GM03348 (cell line): ENCODE data around the gene TEDC1.

Experiments used
- DNase-seq: peaks from one replicate; pipeline ENCODE4 v3.0.0; 2012; ENCODE audit warnings: low spot score

TEDC1 gene

DNA sequence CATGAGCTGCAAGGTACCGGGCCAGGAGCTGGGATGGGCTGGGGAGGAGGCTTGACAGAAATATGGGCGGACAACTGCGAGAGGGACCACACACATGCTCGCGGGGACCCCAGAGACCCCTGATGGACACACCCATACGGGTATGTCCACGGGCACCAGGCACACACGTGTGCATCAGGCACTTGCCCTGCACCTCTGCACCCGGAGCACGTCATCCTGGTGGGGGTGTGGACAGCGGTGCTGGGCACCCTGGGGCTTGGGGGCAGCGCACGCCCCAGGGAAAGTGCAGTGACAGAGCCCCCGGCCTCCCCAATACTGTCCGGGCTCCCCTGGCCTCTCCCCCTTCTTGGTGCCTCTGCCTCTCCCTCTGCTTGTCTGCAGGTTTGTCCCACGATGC is 6.1 kb upstream of the TEDC1 start:
- no peak for DNase-seq

DNA sequence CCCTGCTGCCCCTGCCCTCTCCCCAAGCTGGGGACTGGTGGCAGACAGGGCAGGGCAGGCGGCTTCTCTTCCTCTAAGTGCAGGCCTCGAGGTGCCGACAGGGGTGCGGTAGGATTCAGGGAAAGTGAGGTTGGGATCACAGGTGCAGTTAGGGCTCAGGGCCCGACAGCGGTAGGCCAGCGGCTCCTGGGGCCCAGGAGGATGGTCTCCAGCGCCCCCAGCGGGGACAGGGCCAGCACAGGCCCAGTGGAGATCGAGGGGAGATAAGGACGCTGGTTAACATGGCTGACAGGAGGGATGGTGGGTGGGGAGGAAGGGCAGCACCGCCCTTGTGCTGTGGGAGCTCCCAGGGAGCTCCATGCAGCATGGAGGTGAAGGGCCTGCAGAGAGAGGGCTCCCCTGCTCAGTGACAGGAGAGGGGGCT is 5.3 kb upstream of the TEDC1 start:
- no peak for DNase-seq

GRCh38 chr14:105486163-105486973 is 4.7 kb upstream of the TEDC1 start, which contains the start of gene CRIP1:
CRIP1 (plus strand) TSS chr14:105486886; CDS start chr14:105487260, 374 bp downstream.
- no peak for DNase-seq

DNA sequence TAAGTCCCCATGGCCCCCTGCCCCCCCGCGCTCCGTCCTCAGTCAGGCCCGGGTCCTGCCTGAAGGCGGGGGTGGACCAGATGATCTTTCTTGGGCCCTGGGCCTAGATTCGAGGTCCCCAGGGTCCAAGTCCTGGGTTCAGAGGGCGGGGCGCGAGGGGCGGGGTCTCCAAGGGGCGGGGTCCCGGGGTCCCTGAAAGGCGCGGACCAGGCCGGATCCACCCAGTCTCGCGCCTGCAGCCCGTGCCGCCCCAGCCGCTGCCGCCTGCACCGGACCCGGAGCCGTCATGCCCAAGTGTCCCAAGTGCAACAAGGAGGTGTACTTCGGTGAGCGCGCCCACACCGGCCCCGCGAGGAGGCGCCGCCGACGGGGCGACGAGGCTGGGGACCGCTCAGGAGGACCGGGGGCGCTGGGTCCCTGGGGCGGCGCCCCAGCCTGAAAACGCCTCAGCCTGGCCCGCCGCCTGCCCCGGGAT is 4.0 kb upstream of the TEDC1 start:
- DNase-seq: peak; percentile 37

GRCh38 chr14:105487449-105487985 is 3.5 kb upstream of the TEDC1 start:
- peak; percentile 36 for DNase-seq

DNA sequence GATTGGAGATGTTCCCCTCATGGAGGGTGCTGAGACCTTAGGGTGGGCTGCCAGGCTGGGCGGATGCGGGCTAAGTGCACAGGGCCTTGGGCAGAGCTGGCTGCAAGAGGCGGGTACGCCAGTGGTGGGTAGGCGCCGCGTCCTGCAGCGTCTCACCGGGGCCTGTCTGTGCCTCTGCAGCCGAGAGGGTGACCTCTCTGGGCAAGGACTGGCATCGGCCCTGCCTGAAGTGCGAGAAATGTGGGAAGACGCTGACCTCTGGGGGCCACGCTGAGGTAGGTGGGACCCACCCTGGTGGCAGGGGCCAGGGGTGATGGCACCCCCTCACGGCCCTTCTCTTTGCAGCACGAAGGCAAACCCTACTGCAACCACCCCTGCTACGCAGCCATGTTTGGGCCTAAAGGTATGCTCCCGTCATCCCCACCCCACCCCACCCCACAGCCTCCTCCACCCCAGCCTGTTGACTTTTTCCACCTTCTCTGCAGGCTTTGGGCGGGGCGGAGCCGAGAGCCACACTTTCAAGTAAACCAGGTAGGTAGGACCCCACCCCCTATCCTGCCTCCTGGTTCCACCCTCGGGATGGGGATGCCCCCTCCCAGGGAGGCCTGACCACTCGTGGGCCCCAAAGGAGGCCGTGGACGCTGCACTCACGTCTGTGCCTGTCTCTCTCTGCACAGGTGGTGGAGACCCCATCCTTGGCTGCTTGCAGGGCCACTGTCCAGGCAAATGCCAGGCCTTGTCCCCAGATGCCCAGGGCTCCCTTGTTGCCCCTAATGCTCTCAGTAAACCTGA is 2.9 kb upstream of the TEDC1 start:
- no peak for DNase-seq

- DNase-seq: no peak
Measured at GRCh38 chr14:105488781-105489541, 2.1 kb upstream of the TEDC1 start.

DNA sequence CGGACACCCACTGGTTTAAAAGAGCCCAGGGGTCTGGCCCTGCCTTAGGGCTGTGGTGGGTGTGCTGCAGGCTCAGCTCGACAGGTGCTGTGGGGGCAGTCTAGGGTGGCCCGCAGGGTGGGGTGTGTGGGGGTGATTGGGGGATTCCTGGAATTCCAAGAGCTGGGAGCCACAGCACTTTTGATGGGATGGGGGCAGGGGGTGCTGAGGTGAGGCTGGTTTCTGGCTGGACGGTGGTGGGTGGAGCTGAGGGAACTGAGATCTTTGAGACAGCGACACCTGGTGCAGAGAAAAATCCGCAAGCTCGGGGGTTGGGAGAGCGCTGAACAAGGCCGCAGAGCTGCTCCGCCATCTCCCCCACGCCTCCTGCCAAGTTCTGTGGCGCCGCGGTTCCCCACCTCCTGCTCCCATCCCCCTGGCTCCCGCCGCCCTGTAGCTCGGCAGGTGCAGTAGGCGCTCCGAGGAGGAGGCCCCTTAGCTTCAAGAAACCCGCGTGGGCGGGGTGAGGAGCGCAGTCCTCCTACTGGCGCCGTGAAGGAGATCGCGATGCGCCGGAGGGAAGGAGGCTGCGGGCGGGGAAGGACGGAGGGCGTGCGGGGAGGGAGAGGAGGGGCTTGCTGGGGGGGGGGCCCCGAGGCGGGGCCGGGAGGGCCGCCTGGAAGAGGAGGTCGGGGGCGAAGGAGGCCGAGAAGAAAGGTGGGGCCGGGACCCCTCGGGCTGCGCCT is 1.3 kb upstream of the TEDC1 start:
- DNase-seq: peak; percentile 71

GRCh38 chr14:105490267-105490571 is 827 bp upstream of the TEDC1 start:
- no peak for DNase-seq

GRCh38 chr14:105491366-105491973 is 424 bp downstream of the TEDC1 start:
- DNase-seq: peak; percentile 86

DNA sequence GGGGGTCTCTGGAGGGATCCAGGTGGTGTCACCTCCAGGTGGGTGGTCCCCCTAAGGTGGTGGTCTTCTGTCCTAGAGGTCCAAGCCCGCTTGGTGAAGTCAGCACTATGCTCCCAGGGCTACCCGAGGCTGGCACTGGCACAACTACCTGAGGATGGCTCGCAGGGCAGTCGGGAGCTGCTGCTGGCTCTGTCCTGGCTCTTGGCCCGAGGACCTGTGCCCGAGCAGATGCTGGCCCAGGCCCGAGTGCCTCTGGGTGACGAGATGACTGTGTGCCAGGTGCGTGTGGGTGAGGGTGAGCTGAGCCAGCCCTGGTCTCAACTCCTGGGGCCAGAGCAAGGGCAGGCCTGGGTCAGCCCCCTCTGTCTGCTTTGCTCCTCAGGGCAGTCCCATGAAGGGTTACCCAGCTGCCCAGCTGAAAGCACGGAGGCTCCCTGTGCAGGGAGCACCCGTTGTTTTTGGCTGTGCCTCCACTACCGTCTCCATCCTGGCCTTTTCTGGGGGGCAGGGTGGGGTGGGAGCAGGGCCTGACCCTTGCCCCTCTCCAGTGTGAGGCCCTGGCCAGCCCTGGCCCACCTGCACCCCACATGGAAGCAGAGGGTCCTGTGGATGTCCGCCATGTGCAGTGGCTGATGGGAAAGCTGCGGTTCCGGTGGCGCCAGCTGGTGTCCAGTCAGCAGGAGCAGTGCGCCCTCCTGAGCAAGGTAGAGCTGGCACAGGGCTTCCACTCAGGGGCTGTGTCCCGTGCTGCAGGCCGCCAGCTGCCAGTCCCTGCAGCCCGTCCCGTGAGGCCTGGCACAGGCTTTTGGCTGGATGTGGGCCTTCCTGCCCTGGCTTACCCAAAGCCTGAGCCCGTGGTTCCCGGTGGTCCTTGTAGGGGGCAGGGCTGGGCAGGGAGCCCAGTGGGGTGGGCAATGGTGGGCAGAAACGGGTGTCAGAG is 1.3 kb downstream of the TEDC1 start:
- DNase-seq: no peak

DNA sequence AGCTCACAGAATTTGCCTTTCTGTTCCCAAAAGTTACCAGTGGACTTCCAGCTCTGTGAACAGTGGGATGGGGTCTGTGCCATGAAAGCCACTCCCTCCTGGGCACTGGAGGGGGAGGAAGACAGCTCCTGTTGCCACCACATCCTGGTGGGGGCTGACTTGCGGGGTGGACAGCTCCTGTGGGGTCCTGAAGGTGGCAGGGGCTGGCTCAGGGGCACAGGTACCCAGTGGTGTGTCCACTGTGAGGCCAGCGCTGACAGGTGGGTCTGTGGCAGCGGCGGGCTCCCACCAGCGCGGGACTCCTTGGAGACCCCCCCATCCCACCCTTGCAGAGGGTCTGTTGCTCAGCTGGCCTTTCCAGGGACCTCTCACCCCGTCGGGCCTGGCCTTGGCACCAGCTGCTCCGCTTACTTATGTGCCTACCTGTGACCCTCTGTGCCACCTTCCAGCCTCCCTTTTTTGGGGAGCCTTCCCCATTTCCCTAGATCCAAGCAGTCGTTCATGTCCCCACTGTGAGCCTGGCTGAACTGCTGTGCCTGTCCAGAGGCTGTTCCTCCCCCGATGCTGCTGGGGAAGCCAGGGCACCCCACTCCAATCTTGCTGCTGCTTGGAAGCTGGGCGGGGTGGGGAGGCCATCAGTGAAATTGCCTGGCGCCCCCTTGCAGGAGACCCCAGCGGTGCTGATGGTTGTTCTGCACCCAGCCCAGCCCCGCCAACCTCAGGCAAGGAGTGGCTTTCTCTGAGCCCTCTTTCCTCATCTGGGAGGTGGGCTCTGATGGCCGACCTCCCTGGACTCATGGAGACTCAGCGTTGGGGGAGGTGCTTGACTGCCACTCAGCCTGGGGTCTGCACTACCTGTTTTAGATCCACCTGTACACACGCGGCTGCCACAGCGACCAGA is 2.2 kb downstream of the TEDC1 start:
- no peak for DNase-seq

GRCh38 chr14:105493921-105494605 is 3.0 kb downstream of the TEDC1 start:
- DNase-seq: no peak

- no peak for DNase-seq
Measured at GRCh38 chr14:105494606-105494929, 3.5 kb downstream of the TEDC1 start.

DNA sequence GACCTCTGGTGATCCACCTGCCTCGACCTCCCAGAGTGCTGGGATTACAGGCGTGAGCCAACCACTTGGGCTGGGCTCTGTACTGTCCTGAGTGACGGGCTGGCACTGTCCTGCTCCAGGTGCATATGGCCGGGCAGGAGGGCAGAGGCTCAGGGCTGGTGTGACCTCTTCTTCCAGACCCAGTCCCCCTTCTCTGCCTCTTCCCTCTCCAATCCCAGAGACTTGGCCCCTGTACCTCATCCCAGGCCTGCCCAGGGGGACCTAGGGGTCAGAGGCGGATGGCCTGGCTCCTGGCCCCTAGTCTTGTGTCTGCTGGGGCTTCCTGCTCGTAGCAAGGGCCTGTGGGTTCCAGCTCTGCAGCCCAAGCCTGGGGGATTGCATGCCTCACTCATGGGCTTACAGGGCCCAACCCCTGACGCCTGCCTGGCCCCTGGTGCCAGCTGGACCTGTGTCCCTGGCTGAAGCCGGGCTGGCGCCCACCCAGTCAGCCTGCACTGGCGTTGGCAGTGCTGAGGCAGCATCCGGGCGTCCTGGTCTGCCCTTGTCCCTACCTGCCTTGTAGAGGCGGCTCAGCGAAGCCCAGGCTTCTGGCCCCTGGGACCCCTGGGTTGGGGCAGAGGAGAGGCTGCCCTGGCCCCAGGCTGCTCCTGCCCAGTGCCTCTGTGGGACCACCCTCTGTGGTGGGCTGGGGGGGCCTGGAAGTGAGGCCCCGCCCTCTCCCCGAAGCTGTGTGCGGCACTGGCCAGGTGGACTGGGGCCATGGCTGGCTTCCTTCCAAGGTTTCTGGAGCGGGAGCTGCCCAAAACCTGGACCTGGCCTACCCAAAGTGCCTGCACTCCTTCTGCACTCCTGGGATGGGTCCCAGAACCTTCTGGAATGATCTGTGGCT is 4.3 kb downstream of the TEDC1 start:
- DNase-seq: no peak

DNA sequence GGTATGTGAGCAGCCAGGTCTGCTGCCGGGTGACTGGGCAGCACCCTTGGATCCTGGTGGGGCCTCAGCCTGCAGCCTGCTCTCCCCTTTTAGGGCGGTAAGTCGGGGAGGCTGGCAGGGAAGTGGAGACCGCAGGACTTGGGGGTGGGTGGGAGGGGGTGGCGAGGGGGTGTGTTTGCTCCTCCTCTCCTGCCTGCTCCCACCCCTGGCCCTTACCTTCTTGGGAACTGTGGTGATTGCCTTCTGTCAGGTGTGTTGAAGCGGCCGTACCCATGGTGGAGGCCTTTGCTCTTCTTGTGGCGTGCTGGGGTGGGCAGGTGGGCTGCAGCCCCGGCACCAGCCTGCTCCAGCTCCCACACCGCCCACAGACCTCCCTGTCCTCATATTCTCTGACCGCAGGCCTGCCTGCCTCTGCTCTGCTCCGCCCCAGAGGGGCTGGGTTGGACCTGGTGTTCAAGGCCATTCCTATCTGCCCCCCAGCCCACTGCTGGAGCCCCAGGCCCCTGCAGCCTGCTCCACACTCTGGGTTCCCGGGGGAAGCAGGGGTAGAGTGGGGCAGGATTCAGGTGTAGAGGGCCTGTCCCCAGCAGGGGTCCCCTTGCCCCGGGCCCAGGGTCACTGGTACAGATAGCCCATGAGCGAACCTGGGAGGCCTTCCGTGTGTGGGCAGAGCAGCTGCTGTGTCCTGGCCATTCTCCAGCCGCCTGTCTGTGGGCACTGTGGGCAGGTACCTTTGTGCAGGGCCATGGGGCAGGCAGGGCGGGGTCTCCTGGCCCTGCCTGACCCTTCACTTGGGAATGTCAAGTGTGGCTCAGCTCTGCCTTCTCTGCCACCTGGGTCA is 5.2 kb downstream of the TEDC1 start:
- no peak for DNase-seq
